ENCODE measurements around the gene YEATS2.

- TF ChIP-seq CTCF (conservative IDR thresholded peaks at IDR 0.05; ENCODE audit: low read length) (no peak), EZH2phosphoT487 (IDR thresholded peaks at IDR 0.05; ENCODE audit: borderline replicate concordance) (no peak)
Observed at GRCh38 chr3:183799461-183799860, 101.9 kb downstream of the YEATS2 start.

Data from Loucy (cell line).